Stimulated activated CD8-positive, alpha-beta memory T cell treated with anti-CD3 and anti-CD28 coated beads, Interleukin-2, amount 100 ng/mL, for 1 hour (primary cell): ENCODE data around the gene CBFA2T2.
"Not testable (repeated sequence)": the region's sequence is repeated elsewhere in the genome, so short reads cannot be mapped to it uniquely, and the experiment has no call there.

Experiments
- DNase-seq, 2 donors: peaks; one replicate each; pipeline ENCODE4 v3.0.0-alpha.2; 2020; ENCODE audit warnings: low read depth in 2 of 2

CBFA2T2 gene

GRCh38 chr20:33470866-33471265 is 19.0 kb upstream of the CBFA2T2 start:
- no peak for DNase-seq

- no peak for DNase-seq
Observed at GRCh38 chr20:33472868-33473435, 16.9 kb upstream of the CBFA2T2 start.

GRCh38 chr20:33474097-33474873 is 15.6 kb upstream of the CBFA2T2 start:
- DNase-seq, result no peak

- DNase-seq, result no peak
Observed at GRCh38 chr20:33474963-33475362, 14.9 kb upstream of the CBFA2T2 start.

DNA sequence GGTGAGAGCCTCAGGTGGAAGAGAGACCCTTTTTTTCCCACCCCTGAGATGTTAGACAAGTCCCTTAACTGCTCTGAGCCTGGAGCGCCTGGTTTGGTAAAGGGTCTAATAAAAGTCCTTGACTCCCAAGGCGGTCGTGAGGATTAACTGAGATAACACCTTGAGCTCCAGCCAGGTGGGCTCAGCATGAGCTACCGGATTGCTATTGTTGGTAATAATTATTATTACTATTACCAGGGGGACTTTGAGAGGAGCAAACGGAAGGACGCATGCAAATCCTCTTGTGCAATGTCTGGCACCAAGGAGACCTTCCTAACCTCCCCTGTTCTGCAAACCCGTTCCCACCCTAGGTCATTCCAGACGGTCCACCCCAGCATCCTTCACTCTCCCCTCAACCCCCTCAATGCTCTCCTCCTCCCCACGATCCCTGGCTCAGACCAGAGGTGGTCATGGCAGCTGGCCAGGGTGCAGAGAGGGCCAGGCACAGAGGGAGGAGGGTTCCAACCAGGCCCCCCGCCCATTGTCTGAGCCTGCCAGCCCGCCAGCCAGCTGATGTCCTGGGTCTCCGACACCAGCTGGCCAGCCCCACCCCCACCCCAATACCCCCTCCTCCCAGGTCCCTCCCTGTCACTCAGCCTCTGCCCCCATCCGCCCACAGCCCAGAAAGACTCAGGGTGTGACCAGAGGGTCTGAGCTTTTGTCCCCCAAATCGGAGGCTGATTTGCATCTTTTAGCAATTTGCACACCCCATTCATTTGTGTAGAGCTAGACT is 14.3 kb upstream of the CBFA2T2 start:
- no peak for DNase-seq

- no peak for DNase-seq
Observed at GRCh38 chr20:33477386-33478234, 12.3 kb upstream of the CBFA2T2 start.

DNA sequence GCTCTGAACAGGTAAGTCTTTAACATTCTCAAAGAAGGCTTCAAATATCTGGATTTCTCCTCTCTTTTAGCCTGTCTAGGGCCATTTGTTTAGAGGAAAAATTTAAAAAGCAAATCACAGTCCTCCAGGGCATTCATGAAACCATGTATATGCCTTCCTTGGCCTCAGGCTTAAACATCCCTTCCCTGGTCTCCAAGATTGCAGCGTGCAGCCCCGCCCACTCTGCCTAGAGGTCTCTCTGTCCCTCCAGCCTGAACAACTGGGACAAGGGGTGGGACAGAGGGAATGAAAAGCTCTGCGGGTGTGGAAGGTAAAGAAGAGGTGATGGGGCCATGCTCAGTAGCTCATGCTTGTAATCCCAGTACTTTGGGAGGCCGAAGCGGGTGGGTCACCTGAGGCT is 9.8 kb upstream of the CBFA2T2 start:
- DNase-seq, result no peak

- no peak for DNase-seq
Observed at GRCh38 chr20:33481431-33481941, 8.4 kb upstream of the CBFA2T2 start.

DNA sequence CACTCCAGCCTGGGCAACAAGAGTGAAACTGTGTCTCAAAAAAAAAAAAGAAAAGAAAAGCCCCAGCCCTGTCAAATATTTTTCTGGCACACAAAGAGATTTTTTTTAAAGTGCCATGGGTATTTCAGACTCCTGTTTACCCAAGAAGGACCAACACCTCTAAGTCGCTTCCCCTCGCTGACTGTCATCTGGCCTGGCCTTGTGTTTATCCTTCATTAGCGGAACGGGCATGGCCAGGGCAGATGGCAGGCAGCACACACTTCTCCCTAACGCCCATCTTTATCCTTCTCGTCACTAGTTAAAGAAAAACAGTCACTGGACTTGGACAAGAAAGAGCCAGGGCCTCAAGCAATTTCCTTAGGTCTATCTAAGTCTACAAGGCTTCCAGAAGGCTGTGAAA is 7.3 kb upstream of the CBFA2T2 start:
- no peak for DNase-seq

- not testable (repeated sequence) for DNase-seq
Observed at GRCh38 chr20:33483186-33483585, 6.7 kb upstream of the CBFA2T2 start.

GRCh38 chr20:33488201-33488600 is 1.7 kb upstream of the CBFA2T2 start:
- DNase-seq, result no peak

DNA sequence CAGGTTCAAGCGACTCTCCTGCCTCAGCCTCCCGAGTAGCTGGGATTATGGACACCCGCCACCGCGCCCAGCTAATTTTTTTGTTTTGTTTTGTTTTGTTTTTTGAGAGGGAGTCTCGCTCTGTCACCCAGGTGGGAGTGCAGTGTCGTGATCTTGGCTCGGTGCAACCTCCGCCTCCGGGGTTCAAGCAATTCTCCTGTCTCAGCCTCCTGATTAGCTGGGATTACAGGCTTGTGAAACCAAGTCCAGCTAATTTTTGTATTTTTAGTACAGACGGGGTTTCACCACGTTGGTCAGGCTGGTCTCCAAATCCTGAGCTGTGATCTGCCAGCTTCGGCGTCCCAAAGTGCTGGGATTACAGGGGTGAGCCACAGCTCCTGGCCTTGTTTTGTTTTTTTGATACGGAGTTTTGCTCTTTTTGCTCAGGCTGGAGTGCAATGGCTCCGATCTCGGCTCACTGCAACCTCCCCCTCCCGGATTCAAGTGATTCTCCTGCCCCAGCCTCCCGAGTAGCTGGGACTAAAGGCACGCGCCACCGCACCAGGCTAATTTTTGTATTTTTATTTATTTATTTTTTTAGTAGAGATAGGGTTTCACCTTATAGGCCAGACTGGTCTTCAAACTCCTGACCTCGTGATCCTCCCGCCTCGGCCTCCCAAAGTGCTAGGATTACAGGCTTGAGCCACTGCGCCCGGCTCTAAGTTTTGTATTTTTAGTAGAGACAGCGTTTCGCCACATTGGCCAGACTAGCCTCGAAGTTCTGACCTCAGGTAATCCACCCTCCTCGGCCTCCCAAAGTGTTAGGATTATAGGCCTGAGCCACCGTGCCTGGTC is 1.0 kb upstream of the CBFA2T2 start:
- DNase-seq, result not testable (repeated sequence)

DNA sequence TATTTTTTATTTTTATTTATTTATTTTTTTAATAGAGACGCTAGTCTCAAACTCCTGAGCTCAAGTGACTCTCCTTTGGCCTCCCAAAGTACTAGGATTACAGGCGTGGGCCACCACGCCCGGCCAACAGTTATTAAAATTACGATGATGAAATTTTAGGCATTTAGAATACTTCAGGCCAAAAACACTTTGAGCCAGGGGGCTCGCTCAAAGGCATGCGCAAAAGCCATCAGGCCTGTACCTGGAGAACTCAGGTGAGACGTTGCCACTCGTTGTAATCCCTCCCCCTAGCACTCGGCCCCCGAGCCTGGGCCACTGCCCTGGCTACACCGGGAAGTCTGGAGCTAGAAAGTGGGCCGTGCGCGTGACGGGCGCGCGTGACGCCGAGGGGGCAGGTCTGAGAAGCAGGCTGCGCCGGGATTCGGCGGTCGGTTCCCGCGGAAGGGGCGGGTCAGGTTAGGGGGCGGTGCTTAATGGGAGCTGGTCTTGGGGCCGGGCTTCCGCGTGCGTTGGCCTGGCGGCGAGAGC is 337 bp upstream of the CBFA2T2 start:
- DNase-seq, result peak; percentile 98

DNA sequence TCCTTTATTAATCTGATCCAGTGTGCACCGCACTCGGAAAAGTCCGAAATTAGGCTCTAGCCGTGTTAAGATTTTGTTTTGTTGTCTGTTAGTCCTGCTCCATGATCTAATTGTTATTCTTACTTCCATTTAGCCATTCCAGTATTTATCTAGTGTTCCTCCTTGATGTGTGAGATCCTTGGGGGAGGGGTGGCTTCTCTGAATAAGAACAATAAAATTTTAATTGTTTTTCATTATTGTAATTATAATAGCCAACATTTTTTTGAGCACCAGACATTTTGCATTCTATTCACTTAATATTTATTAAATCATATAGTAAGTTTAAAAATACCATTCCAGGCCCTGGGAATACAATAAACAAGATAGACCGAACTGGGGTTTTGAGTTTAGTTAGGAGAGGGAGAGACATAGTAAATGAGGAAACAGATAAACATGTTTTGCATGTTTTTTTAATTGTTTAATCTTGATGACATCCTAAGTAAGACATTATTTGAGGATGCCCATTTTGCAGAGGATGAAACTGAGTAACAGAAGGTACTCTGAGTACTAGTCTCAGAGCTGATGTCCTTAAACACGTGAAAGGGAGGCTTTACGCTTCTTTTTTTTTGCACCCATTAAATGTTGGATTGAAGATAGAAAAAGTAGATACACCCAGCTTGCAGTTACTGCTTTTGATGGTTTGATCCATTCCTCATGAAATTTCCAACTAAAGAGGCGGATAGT is 1.2 kb downstream of the CBFA2T2 start:
- DNase-seq, result no peak

- no peak for DNase-seq
Observed at GRCh38 chr20:33493076-33493766, 3.3 kb downstream of the CBFA2T2 start.

DNA sequence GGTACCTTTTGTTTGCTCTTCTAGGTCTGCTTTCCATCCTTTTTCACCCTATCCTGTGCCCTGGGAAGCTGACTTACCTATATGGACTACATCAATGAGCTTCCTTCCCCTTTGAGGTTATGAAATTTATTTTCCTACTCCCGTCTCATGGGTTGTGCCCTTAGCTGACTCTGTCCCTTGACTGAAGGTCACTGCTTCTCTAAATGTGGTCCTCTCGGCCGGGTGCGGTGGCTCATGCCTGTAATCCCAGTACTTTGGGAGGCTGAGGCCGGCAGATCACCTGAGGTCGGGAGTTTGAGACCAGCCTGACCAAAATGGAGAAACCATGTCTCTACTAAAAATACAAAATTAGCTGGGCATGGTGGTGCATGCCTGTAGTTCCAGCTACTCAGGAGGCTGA is 6.9 kb downstream of the CBFA2T2 start:
- DNase-seq, result not testable (repeated sequence)

- DNase-seq, result no peak
Observed at GRCh38 chr20:33499355-33499754, 9.5 kb downstream of the CBFA2T2 start.

GRCh38 chr20:33501000-33501399 is 11.1 kb downstream of the CBFA2T2 start:
- DNase-seq, result no peak

DNA sequence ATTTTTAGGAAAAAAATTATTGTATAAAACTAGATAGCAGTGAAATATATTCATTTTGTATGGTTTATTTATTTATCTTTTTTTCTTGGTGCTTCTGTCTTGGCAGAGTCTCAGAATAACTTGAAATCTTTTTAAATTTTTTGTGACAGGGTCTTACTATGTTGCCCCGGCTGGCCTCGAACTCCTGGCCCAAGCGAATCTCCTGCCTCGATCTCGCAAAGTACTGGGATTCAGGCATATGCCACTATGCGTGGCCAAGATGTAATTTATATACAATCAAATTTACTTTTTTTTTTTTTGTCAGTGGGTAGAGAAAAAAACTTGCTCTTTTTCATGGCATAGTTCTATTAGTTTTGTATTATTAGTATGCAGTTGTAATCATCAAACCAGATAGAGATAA is 13.7 kb downstream of the CBFA2T2 start:
- no peak for DNase-seq
